Islet of Langerhans (tissue), 1 donor: ENCODE results near the gene PIP4K2C.

Experiments used
- FAIRE-seq: peaks from one replicate; lab custom pipeline; 2011; peaks lifted over from hg19 to GRCh38; lab: Jason Lieb, UNC

The PIP4K2C gene

DNA sequence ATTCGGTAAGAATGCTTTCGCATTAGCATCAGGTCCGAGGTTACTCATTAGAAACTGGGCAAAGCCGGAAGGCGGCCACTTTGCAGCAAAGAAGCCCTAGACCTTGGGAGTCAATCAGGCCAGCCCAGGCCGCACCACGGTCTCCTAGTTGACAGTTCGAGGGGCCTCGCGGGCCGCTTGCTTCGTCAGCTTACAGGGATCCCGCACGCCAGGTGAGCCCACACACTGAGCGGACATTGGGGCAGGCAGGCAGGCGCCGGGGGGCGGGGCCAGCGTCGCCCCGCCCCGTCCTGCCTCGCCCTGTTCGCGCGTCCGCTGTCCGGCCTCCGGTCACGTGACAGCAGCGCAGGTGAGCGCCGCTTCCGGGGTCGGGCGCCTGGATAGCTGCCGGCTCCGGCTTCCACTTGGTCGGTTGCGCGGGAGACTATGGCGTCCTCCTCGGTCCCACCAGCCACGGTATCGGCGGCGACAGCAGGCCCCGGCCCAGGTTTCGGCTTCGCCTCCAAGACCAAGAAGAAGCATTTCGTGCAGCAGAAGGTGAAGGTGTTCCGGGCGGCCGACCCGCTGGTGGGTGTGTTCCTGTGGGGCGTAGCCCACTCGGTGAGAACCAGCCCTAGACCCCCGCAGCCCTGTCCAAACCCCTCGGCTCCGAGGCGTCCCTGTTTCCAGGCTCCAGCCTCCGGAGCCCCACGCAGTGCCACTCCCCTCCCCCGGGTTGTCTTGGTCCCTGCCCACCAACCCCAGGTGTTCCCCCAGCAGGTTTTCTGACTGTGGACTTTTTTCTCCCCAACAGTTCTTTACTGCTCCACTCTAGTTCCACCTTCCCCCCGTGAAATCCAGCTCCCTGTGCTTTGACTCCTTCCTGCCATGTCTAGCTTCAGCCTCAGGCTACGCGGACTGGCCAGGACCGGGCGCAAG lies at the start of gene PIP4K2C:
TSS of gene PIP4K2C (plus strand) at position 329 of the 918 bp plus-strand sequence. CDS start at position 427, 98 bp downstream.
- FAIRE-seq, result no peak

GRCh38 chr12:57541717-57542116 lies 49.3 kb upstream of the PIP4K2C start:
- no peak for FAIRE-seq

DNA sequence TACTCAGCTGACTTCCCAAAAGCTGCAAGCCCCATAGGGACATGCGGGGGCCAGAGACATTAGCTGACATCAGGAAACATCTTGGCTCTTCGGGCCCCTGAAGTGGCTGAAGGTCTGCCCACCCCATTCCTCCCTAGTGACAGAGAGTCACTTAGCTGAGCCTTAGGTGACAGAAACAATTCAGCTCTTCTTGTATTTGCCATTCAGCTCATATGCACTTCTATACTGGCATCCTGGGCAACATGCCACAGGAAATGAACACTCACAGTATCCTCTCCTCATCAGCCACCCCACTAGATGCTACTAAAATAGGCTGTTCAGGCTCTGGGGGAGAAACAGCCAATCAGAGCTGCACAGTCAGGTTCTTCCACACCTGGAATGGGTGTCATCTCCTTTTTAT lies 47.4 kb upstream of the PIP4K2C start:
- FAIRE-seq, result no peak

GRCh38 chr12:57545809-57546437 lies 45.1 kb upstream of the PIP4K2C start:
- FAIRE-seq, result no peak

DNA sequence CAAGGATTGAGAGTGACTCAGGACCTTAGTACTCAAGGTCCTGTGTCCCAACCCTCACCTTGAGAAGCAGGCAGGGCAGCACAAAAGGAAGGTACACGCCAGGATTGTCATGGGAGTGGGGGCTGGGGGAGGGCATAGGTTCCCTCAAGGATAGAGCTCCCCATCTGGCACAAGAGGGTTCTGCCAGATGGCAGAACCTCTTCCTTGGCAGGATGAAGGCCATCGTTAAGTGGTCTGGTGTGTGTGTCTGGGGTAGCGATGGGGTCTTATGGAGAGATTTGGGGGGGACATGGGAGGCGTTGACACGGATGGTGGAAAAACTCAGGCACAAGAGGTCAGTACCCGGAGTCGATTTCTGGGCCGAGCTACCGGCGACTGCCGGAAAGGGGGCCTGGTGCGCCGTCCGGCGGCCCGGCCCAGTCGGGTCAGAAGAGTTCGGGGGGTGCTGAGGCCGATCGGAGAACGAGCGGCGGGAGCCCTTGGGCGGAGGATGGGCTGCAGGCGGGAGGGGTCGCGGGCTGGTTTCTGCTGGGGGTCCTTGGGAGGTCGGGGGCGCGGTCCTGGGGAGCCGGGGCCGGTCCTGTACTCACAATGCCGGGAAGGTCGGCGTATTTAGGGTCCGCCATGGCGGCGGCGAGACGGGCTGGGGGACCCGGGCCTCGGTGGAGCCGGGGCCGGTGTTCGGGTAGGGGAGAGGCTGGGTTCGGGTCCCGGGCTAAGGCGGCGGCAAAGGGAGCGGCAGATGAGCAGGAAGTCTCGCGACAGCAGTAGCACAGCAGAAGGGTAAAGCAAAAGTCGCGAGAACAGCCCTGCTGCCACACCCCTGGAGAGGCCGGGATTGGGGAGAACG lies 44.3 kb upstream of the PIP4K2C start, which contains the start of gene DCTN2:
TSS of gene DCTN2 (minus strand) at position 755 of the 850 bp plus-strand sequence. CDS start at position 626, 129 bp downstream.
- no peak for FAIRE-seq

GRCh38 chr12:57547288-57548012 lies 43.5 kb upstream of the PIP4K2C start:
- peak; percentile 51 for FAIRE-seq

- FAIRE-seq, result no peak
Measured at GRCh38 chr12:57548013-57548315, 43.0 kb upstream of the PIP4K2C start.

DNA sequence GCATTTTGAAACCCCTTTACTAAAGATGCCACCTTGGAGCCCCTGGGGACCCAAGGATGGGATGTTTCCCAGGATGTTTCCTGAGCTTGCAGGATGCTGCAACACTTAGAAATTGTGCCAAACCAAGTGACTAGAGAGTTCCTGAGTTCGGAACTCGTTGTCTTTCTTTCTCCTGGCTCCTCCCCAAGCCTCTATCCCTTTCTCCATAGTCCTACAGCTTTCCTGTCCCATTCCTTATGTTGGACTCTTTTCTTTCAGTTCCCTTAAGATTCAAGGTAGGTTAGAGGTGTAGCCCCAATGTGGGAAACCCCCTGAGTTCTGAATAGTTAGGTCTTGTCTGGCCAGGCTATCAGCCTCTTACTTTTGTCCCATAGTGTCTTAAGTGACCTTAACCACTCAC lies 42.5 kb upstream of the PIP4K2C start:
- no peak for FAIRE-seq

- FAIRE-seq, result no peak
Measured at GRCh38 chr12:57549203-57549908, 41.6 kb upstream of the PIP4K2C start.

DNA sequence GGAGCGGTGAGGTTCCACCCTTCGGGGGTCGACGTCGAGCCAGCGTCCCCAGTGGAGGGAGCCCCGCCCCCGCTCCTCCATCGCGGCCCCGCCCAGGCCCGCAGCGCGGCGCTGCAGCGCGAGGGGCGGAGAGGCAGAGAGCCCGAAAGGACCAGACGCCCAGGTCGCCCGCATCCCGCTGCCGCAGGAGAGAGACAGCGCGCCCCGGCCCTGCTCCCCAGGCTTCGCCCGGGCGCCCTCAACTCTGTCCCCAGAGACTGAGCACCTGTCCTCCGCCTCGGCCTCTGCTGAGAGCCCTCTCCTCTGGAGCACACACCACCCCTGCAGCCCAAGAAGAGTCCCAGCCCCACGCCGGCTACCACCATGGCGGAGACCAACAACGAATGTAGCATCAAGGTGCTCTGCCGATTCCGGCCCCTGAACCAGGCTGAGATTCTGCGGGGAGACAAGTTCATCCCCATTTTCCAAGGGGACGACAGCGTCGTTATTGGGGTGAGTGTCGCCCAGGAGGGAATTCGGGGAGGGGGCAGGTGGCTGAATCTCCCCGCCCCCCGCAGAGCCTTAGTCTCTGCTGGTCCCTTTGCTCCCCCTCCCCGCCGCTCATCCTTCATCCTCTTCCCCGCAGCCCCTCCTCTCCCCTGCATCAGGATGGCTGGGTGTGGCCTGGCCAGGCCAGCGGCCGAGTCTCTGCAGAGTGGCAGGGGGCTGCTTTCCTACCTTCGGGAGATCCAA lies 40.9 kb upstream of the PIP4K2C start, which contains the start of gene KIF5A:
TSS of gene KIF5A (plus strand) at position 136 of the 732 bp plus-strand sequence. CDS start at position 364, 228 bp downstream.
- FAIRE-seq, result no peak

- FAIRE-seq, result no peak
Measured at GRCh38 chr12:57550641-57551549, 40.1 kb upstream of the PIP4K2C start.

DNA sequence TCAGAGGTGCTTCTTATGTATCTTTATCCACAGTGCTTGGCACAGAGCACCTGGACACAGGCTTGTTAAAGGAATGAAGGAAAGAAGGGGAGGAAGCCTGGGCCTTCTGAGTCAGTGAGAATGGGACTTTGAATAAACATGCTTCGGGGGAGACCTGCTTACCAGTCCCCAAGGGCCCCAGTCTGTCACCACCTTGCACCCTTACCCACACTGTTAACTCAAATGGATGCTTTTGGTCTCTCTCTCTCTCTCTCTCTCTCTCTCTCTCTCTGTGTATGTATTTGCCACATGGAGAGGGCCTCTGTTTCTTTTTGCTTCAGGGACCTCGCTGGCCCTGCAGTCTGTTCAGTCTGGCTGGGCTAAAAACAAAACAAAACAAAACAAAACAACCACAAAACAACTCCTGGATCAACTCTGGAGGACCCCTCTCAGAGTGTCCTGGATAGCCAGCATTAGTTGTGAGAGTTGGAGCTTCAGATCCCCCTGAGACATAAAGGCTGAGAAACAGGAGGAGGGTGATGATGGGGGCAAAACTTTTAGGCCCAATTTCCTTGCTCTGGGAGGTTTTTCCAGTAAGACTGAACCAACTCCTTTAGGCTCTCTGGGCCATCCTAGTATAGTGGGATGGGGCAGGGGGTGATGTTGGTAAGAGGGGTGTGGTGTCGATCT lies 39.2 kb upstream of the PIP4K2C start:
- no peak for FAIRE-seq

DNA sequence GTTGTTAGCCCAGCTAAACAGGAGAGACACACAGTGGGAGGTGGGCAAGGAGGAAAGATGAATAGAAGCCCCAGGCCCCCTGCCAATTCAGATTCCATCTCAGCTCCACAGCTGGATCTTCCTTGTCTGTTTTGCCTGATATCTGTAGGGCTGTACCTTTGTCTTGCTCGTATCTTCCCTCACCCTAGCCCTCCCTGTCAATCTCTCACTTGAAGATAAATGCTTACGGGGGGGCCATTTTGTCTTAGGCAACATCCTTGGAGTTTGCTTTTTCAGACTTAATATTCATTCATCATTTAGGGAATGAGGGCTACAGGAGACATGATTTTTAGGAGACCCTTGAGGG lies 38.7 kb upstream of the PIP4K2C start:
- FAIRE-seq, result no peak

DNA sequence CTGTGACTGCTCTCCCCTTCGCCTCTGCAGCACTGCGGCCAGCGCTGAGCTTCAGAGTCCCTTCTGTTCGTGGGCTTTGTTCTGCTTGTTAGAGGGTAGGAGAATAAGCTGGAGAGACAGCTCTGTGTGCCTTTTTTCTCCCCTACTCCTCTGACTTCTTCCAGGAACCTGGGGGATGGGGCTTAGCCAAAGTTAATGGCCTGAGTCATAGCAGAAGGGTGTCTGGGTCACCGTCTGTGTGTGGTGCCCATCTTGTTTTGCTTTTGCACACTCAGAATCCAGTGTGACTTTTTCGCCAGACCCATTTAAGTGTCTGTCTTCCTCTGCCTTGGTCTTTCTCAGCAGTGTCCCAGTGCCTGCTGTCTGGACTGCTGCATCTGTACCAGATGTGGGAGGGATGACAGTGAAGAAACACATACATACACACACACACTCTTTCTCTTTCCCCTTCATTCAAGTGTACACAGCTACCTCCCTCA lies 38.1 kb upstream of the PIP4K2C start:
- FAIRE-seq, result no peak

GRCh38 chr12:57553343-57554202 lies 37.4 kb upstream of the PIP4K2C start:
- no peak for FAIRE-seq

DNA sequence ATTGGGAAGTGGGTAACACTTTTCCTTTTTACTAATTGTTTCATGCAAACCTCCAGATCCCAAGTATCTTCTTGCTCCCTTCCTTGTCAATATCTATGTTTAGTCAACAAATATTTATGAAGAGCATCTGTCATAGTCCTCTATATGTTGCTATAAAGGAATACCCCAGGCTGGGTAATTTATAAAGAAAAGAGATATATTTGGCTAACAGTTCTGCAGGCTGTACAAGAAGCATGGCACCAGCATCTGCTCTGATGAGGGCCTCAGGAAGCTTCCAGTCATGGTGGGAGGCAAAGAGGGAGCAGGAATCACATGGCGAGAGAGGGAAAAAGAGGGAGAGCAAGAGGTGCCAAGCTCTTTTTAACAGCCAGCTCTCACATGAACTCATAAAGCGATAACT lies 36.5 kb upstream of the PIP4K2C start:
- no peak for FAIRE-seq

DNA sequence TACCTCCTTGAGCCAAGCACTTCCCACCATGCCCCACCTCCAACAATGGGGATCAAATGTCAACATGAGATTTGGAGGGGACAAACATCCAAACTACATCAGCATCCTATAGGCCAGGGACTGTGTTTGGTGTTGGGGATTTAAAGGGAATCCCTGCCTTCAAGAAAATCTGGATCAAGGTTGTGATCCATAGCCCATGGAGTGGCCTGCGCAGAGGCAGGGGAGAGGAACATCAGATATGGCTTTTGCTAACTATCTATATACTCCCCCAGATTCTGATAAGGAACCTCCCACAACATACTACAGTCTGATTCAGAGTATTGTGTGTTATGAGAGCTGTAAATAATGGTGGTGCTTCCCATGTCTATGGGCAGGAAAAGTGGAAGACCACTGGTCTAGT lies 36.1 kb upstream of the PIP4K2C start:
- no peak for FAIRE-seq

DNA sequence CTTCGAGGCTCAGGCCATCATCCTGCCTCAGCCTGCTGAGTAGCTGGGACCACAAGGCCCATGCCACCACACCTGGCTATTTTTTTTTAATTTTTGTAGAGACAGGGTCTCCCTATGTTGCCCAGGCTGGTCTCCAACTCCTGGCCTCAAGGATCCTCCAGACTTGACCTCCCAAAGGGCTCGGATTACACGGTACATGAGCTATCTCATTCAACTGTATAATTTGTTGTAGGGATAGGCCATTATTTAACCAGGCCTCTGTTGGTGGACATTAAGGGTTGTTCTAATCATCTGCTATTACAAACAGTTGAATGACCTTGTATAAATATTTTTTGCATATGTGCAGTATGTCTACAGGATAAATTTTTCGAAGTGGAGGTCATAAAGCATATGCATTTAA lies 32.1 kb upstream of the PIP4K2C start:
- no peak for FAIRE-seq
